GM20000 (cell line): Measurements from ENCODE around the gene FMNL2.

Experiments
- DNase-seq: peaks from one replicate; pipeline ENCODE4 v3.0.0; 2012; ENCODE audit warnings: low spot score
- CTCF ChIP-seq: IDR thresholded peaks from 2 replicates; pipeline ENCODE4 v1.5.1; 2012; ENCODE audit warnings: mild to moderate bottlenecking, control low read depth; ENCODE audit errors: extremely low read depth, missing control alignments

FMNL2 gene

DNA sequence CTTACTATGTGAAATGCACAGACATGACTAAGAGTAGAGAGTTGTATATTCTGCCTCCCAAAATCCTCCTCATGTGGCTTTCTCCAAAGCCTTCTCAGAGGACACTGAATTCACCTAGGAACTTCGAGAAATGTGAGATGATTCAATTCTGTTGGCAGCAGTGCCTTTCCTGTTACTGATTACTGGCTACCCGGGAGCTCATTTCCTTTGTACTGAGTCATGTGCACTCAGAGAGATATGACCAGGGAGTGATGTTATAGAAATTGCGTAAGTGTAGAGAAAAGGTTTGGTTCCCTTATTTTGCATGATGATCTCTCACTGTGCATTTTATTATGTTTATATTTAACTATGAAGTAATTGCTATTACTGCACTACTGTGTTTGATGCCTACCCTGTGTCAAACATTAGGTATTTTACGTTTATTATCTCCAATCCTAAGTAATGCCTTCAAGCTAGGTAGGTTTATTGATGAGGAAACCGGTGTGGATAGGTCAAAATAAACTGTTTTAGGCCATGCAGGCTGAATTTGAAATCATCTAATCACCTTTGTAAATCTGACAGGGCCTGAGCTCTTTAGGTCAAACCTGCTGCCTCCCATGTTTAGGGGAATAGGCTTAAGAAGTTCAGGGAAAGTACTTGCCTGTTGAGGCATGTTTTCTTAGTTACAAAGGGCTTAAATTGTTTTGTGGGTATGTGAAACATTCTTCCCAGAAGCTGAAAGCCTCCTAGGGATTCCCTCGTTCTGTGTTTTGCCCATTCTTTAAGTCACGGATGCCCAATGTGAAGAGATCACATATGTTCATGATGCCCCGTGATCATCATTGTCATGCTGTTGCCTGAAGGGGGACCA is 86.8 kb downstream of the FMNL2 start:
- TF ChIP-seq CTCF: no peak
- DNase-seq: no peak

GRCh38 chr2:152423684-152424083 is 88.7 kb downstream of the FMNL2 start:
- TF ChIP-seq CTCF: no peak
- no peak for DNase-seq

- no peak for DNase-seq
- no peak for TF ChIP-seq CTCF
Measured at GRCh38 chr2:152425765-152426727, 91.1 kb downstream of the FMNL2 start.

GRCh38 chr2:152426801-152427200 is 91.8 kb downstream of the FMNL2 start:
- TF ChIP-seq CTCF: no peak

GRCh38 chr2:152427902-152428301 is 92.9 kb downstream of the FMNL2 start:
- TF ChIP-seq CTCF: no peak
- no peak for DNase-seq

More at GRCh38 chr2:152426801-152427200, 91.8 kb downstream of the FMNL2 start:
- no peak for DNase-seq

GRCh38 chr2:152428800-152429582 is 94.0 kb downstream of the FMNL2 start:
- TF ChIP-seq CTCF: no peak

More at GRCh38 chr2:152428800-152429582, 94.0 kb downstream of the FMNL2 start:
- DNase-seq: no peak
